ENCODE data around the gene FUBP3. TPM values are rescaled to one million over a fixed set of nuclear protein-coding genes. Genes with fewer than 3 reads are reported as not detected.

The FUBP3 gene
- total RNA-seq, 4 donors from 2014 or later = 10.4 to 75.1 (median 13.0) TPM

DNA sequence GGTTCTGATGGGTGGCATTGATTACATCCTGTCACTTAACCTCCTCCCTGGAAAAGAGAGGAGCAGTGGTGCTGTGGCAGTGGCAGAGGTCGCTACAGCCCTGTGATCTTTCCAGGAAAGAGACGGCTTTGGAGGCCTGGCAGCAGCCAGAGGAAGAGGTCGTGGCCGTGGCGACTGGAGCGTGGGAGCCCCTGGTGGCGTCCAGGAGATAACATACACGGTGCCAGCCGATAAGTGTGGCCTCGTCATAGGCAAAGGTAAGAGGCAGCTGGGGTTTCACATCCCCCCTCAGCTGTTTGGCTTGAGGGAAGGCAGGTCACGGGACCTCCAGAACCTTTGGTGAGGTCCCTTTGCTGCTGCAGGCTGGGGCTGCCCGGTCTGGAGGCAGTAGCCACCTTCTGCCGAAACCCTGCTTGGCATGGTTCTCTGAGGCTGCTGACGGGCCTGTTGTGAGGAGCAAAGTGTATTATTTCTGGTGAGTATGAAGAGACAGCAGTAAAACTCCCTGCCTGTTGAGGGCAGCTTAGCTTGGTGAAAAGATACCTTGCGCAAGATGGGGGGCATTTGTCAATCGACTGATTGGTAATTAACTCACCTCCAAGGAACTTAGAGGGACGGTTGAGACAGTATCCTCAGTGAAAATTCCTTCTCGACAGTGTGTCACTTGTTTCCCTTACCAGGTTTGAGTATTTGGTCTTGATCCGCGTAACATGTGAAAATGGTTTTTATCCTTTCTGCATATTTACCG lies 47.0 kb downstream of the FUBP3 start:
- ATAC-seq (no peak), DNase-seq (no peak)
- H3K36me3 ChIP-seq = peaks cover 3 to 79% of the 10 kb centered on the region in 2 donors
- intact Hi-C loops (cut with DNase I; ENCODE audit: low total_unique reads) (no loop called here), in situ Hi-C loops (cut with MboI; ENCODE audit: low sequenced_read_pairs in 4 of 4) (no loop called here)
- no peaks in the 10 kb centered on the region for H3K4me1 ChIP-seq
- H3K4me3 ChIP-seq = no peak overlapping the region
- H3K27ac ChIP-seq = no peak overlapping the region
- no peaks in the 10 kb centered on the region for H3K9me3 ChIP-seq
- H3K27me3 ChIP-seq = no peaks in the 10 kb centered on the region
- TF ChIP-seq POLR2A (IDR thresholded peaks at IDR 0.05) = no peak
- TF ChIP-seq CTCF (IDR thresholded peaks at IDR 0.05 in 4 of 5, conservative IDR thresholded peaks at IDR 0.05 in 1 of 5) = no peak

- Histone ChIP-seq H3K9me3 (no peaks in the 10 kb centered on the region), H3K4me1 (no peaks in the 10 kb centered on the region), H3K27me3 (no peaks in the 10 kb centered on the region), H3K4me3 (no peak overlapping the region), H3K27ac (no peak overlapping the region), H3K36me3 (peaks cover 5 to 79% of the 10 kb centered on the region in 2 donors)
- no peak for TF ChIP-seq CTCF (IDR thresholded peaks at IDR 0.05 in 4 of 5, conservative IDR thresholded peaks at IDR 0.05 in 1 of 5)
- no peak for TF ChIP-seq POLR2A (IDR thresholded peaks at IDR 0.05)
- in situ Hi-C loops (cut with MboI; ENCODE audit: low sequenced_read_pairs in 4 of 4) (no loop called here), intact Hi-C loops (cut with DNase I; ENCODE audit: low total_unique reads) (no loop called here)
- ATAC-seq (no peak), DNase-seq (no peak)
Measured at GRCh38 chr9:130627051-130627450, 47.7 kb downstream of the FUBP3 start.

DNA sequence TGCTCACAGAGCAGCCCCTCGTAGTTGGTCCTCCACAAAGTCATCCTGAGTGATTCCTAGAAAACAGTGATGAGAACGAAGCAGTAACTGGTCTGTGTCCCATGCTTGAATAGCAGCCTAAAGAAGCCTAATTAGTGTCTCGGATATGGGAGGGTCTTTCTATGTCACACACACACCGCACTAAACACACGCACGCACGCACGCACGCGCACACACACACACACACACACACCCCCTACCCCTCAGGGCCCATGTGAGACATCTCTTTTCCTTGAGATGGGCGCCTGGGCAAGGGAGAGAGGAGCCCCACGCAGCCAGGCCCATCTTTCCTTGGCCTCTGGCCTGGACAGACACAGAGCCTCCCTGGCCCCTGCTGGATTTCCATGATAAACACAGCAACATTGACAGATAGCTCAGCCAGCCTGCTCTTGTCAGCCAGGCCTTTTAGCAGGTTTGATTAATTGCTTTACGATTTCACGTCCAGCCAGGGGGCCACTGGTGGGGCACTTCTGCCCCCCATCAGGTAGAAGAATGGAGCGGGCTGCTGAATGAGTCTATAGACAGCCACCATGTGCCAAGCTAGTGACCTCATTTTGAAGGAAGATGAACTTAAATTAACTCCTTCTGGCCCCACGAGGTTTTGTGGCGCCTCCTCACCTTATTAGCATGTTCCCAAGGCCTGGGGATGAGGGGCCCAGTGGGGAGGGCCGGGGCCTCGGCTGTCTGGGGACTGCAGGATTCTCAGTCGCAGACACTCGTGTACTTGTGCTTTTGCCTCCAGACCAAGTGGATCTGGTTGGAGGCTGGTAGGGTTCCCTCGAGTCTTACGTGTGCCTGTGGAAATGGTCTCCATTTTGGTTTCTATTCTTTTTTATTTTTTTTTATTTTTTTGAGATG lies 48.8 kb downstream of the FUBP3 start:
- no peak for TF ChIP-seq POLR2A (IDR thresholded peaks at IDR 0.05)
- TF ChIP-seq CTCF (IDR thresholded peaks at IDR 0.05 in 4 of 5, conservative IDR thresholded peaks at IDR 0.05 in 1 of 5) = no peak
- DNase-seq (no peak), ATAC-seq (no peak)
- Histone ChIP-seq H3K9me3 (no peaks in the 10 kb centered on the region), H3K4me3 (no peak overlapping the region), H3K27me3 (no peaks in the 10 kb centered on the region), H3K27ac (no peak overlapping the region), H3K4me1 (no peaks in the 10 kb centered on the region), H3K36me3 (peaks cover 2 to 85% of the 10 kb centered on the region in 2 donors)
- in situ Hi-C loops (cut with MboI; ENCODE audit: low sequenced_read_pairs in 4 of 4) (no loop called here), intact Hi-C loops (cut with DNase I; ENCODE audit: low total_unique reads) (no loop called here)

DNA sequence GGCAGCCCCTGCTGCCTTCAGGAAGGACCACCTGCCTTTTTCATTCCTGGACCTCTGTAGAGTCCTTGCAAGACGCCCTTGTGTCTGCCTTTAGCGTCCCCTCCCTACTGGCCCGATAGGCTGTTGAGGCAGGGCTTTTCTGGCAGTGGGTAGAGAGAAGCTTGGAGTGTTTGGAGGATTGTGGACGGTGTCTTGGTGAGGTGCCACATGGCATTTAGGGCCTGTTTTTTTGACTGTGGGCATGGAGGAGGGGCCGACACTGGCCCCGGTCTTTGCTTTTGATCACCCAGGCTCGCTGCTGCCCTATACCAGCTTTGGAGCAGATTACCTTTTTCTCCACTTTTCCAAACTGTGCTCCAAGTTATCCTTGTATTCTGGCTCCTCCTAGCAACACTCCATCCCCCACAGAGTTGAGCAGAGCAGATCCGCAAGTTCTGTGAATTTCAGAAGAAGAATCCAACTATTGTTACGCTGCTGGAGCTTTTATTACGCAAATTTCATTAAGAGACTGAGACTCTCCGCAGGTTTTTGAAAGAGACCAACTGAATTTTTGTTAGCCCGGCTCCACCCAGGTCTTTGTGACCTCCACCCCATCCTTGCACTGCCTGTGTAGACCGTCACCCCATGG lies 50.2 kb downstream of the FUBP3 start:
- H3K36me3 ChIP-seq = peaks cover 2 to 82% of the 10 kb centered on the region in 2 donors
- H3K9me3 ChIP-seq = no peaks in the 10 kb centered on the region
- no peak overlapping the region for H3K4me3 ChIP-seq
- no peak overlapping the region for H3K27ac ChIP-seq
- no peak for ATAC-seq
- H3K27me3 ChIP-seq = no peaks in the 10 kb centered on the region
- no peaks in the 10 kb centered on the region for H3K4me1 ChIP-seq
- no peak for DNase-seq
- in situ Hi-C loops (cut with MboI; ENCODE audit: low sequenced_read_pairs in 4 of 4) (no loop called here), intact Hi-C loops (cut with DNase I; ENCODE audit: low total_unique reads) (no loop called here)
- no peak for TF ChIP-seq POLR2A (IDR thresholded peaks at IDR 0.05)
- TF ChIP-seq CTCF (IDR thresholded peaks at IDR 0.05 in 4 of 5, conservative IDR thresholded peaks at IDR 0.05 in 1 of 5) = no peak

Measured in gastrocnemius medialis (tissue), 4 donors.